Loucy (cell line): ENCODE measurements around the gene KLF16.

Source experiments
- H2AFZ ChIP-seq: fragments of 200-600 bp; sonication (generic); 2 replicates; pipeline ENCODE4 v1.6.0; 2016; ENCODE audit warnings: antibody characterized with exemption, mild to moderate bottlenecking, low read length, moderate library complexity
- H3F3A ChIP-seq: fragments of 200-600 bp; 2 replicates; pipeline ENCODE4 v1.6.0; 2016; ENCODE audit warnings: antibody characterized with exemption, low read depth, mild to moderate bottlenecking
- H3K27me3 ChIP-seq: fragments of 200-600 bp; sonication (generic); 2 replicates; pipeline ENCODE4 v1.6.1; 2014; ENCODE audit warnings: low read length, mild to moderate bottlenecking; ENCODE audit not compliant: insufficient read depth, poor library complexity, severe bottlenecking
- H3K36me3 ChIP-seq: fragments of 200-600 bp; sonication (generic); 2 replicates; pipeline ENCODE4 v1.6.1; 2016; ENCODE audit warnings: low read length; ENCODE audit not compliant: insufficient read depth
- H3K4me1 ChIP-seq: fragments of 200-600 bp; sonication (generic); 2 replicates; pipeline ENCODE4 v1.5.1; 2014; ENCODE audit warnings: low read length, mild to moderate bottlenecking; ENCODE audit not compliant: insufficient read depth, poor library complexity, severe bottlenecking
- H3K4me2 ChIP-seq: fragments of 200-600 bp; sonication (generic); 2 replicates; pipeline ENCODE4 v1.6.0; 2014; ENCODE audit warnings: antibody characterized with exemption, low read length, low read depth, mild to moderate bottlenecking; ENCODE audit not compliant: poor library complexity, severe bottlenecking
- H3K4me3 ChIP-seq: fragments of 200-600 bp; sonication (generic); 2 replicates; pipeline ENCODE4 v1.5.1; 2014; ENCODE audit warnings: low read length, mild to moderate bottlenecking, mixed read lengths; ENCODE audit not compliant: poor library complexity, severe bottlenecking
- H3K79me2 ChIP-seq: fragments of 200-600 bp; sonication (generic); 2 replicates; pipeline ENCODE4 v1.6.1; 2014; ENCODE audit warnings: low read length; ENCODE audit not compliant: insufficient read depth
- H3K9ac ChIP-seq: fragments of 200-600 bp; sonication (generic); 2 replicates; pipeline ENCODE4 v1.6.0; 2014; ENCODE audit warnings: mild to moderate bottlenecking, low read depth, low read length, moderate library complexity; ENCODE audit not compliant: poor library complexity, severe bottlenecking
- H3K9me2 ChIP-seq: fragments of 200-600 bp; sonication (generic); replicated peaks from 2 replicates; pipeline ENCODE4 v1.6.1; 2016; ENCODE audit warnings: low read depth, low read length, mixed read lengths
- H3K9me3 ChIP-seq: fragments of 200-600 bp; sonication (generic); 2 replicates; pipeline ENCODE4 v1.6.1; 2014; ENCODE audit warnings: mild to moderate bottlenecking, antibody characterized with exemption, low read length, low read depth; ENCODE audit not compliant: insufficient read depth
- H4K20me1 ChIP-seq: fragments of 200-600 bp; sonication (generic); 2 replicates; pipeline ENCODE4 v1.6.0; 2014; ENCODE audit warnings: antibody characterized with exemption, low read length, mild to moderate bottlenecking; ENCODE audit not compliant: insufficient read depth, poor library complexity, severe bottlenecking
- CTCF ChIP-seq: fragments of 200-600 bp; sonication (generic); conservative IDR thresholded peaks from 2 replicates; pipeline ENCODE4 v1.5.1; 2014; ENCODE audit warnings: mild to moderate bottlenecking, antibody characterized with exemption, low read length
- EZH2phosphoT487 ChIP-seq: fragments of 200-600 bp; IDR thresholded peaks from 2 replicates; pipeline ENCODE4 v1.6.1; 2018; ENCODE audit warnings: antibody characterized with exemption, mild to moderate bottlenecking, moderate library complexity, borderline replicate concordance

KLF16 gene

GRCh38 chr19:1848399-1849131, 14.8 kb downstream of the KLF16 start, which contains the start of gene REXO1:
REXO1 (minus strand) TSS chr19:1848483; CDS start chr19:1848358, 125 bp downstream.
- Histone ChIP-seq H3K27me3 (peaks cover 4% of the 10 kb centered on the region), H3K4me2 (peak within 1 kb of the TSS; percentile 100), H3K79me2 (peaks cover 54% of the 10 kb centered on the region), H3K36me3 (no peaks in the 10 kb centered on the region), H3K4me3 (peak within 1 kb of the TSS; percentile 98), H3K9ac (peak within 1 kb of the TSS; percentile 96), H3K9me3 (no peaks in the 10 kb centered on the region), H4K20me1 (peaks cover 45% of the 10 kb centered on the region), H3K4me1 (peaks cover 28% of the 10 kb centered on the region), H2AFZ (peak within 1 kb of the TSS; percentile 94), H3F3A (no peaks in the 10 kb centered on the region), H3K9me2 (no peaks in the 10 kb centered on the region)
- TF ChIP-seq EZH2phosphoT487 (no peak), CTCF (peak; percentile 94)

GRCh38 chr19:1847684-1848398, 15.5 kb downstream of the KLF16 start:
- peak overlapping the region; percentile 100 for H3K4me2 ChIP-seq
- no peaks in the 10 kb centered on the region for H3K9me2 ChIP-seq
- TF ChIP-seq EZH2phosphoT487 (no peak), CTCF (no peak)
- peak overlapping the region; percentile 98 for H3K4me3 ChIP-seq
- H3K9ac ChIP-seq, result peak overlapping the region; percentile 96
- H3K9me3 ChIP-seq, result no peaks in the 10 kb centered on the region
- peaks cover 48% of the 10 kb centered on the region for H4K20me1 ChIP-seq
- peaks cover 4% of the 10 kb centered on the region for H3K27me3 ChIP-seq
- H2AFZ ChIP-seq, result no peak overlapping the region; the same call in 1 of the 2 replicates
- H3F3A ChIP-seq, result no peaks in the 10 kb centered on the region
- peaks cover 57% of the 10 kb centered on the region for H3K79me2 ChIP-seq
- H3K36me3 ChIP-seq, result no peaks in the 10 kb centered on the region
- peaks cover 23% of the 10 kb centered on the region for H3K4me1 ChIP-seq

GRCh38 chr19:1847348-1847683, 16.1 kb downstream of the KLF16 start:
- Histone ChIP-seq H3K27me3 (peaks cover 4% of the 10 kb centered on the region), H3K36me3 (no peaks in the 10 kb centered on the region), H3K4me3 (peak overlapping the region; percentile 98), H3K79me2 (peaks cover 59% of the 10 kb centered on the region), H2AFZ (no peak overlapping the region), H4K20me1 (peaks cover 52% of the 10 kb centered on the region), H3K9ac (peak overlapping the region; percentile 96), H3F3A (no peaks in the 10 kb centered on the region), H3K4me1 (peaks cover 23% of the 10 kb centered on the region), H3K9me2 (no peaks in the 10 kb centered on the region), H3K4me2 (peak overlapping the region; percentile 100), H3K9me3 (no peaks in the 10 kb centered on the region)
- TF ChIP-seq EZH2phosphoT487 (no peak), CTCF (no peak)
